GM21360 (cell line): ENCODE data around the gene RNF130.
"Not testable (repeated sequence)": the region's sequence is repeated elsewhere in the genome, so short reads cannot be mapped to it uniquely, and the experiment has no call there.

ENCODE experiments used
- ATAC-seq: cut with Tn5 transposase; IDR thresholded peaks from one replicate; pipeline ENCODE4 v1.9.1; 2021; ENCODE audit warnings: mild to moderate bottlenecking, moderate library complexity; ENCODE audit not compliant: unreplicated experiment

Gene RNF130

GRCh38 chr5:180026320-180026719 is 45.2 kb downstream of the RNF130 start:
- no peak for ATAC-seq

DNA sequence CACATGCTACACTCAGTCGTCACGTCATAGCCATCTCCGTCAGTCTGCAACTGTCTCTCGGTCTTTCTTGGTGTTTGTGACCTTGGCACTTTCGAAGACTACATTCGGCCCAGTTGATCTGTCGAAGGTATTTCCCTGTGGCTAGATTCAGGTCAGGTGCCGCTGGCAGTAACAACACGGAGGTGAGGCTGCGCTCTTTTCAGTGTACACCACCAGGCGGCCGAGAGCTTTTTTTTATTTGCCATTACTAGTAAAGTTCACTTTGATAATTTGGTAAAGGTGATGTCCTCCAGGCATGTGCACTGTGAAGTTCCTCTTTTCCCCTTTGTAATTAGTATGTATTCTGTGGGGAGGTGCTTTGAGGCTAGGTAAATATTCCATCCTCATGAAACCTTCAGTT is 49.7 kb downstream of the RNF130 start:
- no peak for ATAC-seq

DNA sequence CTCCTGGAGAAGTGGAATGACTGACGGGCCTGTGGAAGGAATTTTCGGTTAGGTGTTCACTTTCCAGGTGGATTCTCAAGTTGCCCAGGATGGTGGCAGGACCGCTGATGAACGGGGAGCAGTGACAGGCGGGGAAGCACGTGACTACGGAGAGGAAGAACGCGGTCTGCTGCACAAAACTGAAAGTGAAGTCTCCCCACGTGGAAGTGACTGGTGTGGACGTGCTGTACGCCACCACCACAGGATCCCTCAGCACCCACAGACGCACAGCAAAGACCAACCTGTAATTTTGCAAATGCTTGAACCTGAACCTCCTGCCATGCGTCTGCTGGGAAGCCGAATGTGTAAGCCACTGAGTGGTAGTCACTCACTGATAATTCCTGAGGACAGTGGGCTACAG is 51.4 kb downstream of the RNF130 start:
- ATAC-seq: no peak

- no peak for ATAC-seq
Measured at GRCh38 chr5:180018347-180019060, 53.1 kb downstream of the RNF130 start.

DNA sequence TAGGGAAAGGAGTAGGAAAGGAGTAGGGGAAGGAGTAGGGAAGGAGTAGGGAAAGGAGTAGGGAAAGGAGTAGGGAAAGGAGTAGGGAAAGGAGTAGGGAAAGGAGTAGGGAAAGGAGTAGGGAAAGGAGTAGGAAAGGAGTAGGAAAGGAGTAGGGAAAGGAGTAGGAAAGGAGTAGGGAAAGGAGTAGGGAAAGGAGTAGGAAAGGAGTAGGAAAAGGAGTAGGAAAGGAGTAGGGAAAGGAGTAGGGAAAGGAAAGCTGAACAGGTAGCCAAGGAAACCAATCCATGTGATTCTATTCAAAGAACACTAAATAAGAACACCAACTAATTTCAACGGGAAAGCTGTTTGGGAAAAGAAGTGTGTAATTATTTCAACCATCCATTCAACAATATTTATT is 56.0 kb downstream of the RNF130 start:
- not testable (repeated sequence) for ATAC-seq

- no peak for ATAC-seq
Measured at GRCh38 chr5:180013678-180014077, 57.9 kb downstream of the RNF130 start.

GRCh38 chr5:180012316-180012715 is 59.2 kb downstream of the RNF130 start:
- no peak for ATAC-seq

- ATAC-seq: no peak
Measured at GRCh38 chr5:180010636-180011035, 60.9 kb downstream of the RNF130 start.

- no peak for ATAC-seq
Measured at GRCh38 chr5:180009581-180009980, 62.0 kb downstream of the RNF130 start.

DNA sequence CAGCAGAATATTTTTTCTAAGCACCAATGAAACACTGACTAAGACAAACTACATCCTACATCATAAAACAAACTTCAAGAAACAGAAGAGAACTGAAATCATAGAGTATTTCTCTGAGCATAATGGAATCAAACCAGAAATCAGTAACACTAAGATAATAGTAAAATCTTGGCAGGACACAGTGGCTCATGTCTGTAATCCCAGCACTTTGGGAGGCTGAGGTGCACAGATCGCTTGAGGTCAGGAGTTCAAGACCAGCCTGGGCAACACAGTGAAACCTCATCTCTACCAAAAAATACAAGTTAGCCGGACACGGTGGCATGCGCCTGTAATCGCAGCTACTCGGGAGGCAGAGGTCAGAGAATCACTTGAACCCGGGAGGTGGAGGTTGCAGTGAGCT is 63.1 kb downstream of the RNF130 start:
- no peak for ATAC-seq

GRCh38 chr5:180007582-180007981 is 64.0 kb downstream of the RNF130 start:
- no peak for ATAC-seq

DNA sequence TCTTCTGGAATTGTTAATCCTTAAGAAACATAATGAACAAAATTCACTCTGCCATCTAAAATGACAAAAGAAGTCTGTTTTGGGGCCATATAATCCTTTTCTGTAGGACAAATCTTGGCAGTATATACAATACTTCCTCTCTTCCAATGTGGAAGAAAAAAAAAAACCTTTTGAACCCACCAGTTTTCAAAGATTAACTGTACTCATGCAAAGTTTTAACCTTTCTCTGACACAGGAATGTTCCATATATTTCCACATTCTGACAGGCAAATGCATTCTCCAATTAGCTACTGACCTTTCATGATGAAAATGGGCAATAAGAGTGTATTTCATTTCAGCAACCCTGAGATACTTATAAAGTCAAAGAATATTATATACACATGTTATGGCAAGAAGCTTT is 65.4 kb downstream of the RNF130 start:
- ATAC-seq: no peak

- no peak for ATAC-seq
Measured at GRCh38 chr5:180003127-180003526, 68.4 kb downstream of the RNF130 start.

DNA sequence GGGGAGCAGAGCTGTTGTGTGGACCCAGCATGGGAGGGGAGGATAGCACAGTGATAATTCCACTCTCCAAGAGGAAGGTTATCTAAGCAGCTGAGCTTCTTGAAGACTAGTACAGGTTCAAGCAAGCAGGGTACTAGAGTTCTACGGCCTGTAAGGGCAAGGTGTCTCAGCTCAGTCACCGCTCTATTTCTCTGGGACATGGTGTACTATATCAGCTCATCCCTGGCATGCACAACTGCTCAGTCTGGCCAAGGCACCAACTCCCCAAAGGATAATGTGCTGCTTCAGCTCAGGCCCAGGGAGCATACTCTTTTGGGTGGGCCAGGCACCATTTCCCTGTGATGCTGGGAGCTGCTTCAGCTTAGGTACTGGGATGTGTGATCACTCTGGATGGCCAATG is 69.8 kb downstream of the RNF130 start:
- no peak for ATAC-seq

DNA sequence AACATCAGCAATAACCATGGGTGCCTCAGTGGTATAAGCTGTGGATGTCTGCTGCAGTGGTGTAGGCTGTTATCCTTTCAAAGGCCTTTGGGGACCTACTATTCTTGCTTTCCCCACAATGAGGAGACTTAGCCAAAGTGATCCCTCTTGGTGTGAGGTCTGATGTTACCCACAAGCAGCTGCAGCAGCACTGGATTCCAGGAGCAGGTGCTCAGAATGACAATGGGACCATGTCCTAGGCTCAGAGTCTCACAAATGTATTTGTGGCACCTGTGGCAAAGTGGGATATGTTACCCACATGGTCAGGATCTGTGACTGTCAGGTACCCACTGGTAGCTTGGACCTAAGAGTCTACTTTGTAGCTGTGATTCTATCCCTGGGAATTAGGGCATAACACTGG is 70.4 kb downstream of the RNF130 start:
- no peak for ATAC-seq

DNA sequence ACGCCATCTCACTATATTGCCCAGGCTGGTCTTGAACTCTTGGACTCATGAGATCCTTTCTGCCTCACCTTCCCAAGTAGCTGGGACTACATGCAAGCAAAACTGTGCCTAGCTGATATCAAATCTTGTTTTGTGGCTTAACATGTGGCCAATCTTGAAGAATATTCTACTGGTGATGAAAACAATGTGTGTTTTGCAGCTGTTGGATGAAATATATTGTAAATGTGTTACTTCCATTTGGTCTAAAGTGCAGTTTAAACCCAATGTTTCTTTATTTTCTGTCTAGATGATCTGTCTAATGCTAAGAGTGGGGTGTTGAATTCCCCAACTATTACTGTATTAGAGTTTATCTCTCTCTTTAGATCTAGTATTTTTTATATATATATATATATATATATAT is 73.1 kb downstream of the RNF130 start:
- no peak for ATAC-seq

- ATAC-seq: no peak
Measured at GRCh38 chr5:179994583-179995323, 76.8 kb downstream of the RNF130 start.

GRCh38 chr5:179992855-179993254 is 78.7 kb downstream of the RNF130 start:
- not testable (repeated sequence) for ATAC-seq

DNA sequence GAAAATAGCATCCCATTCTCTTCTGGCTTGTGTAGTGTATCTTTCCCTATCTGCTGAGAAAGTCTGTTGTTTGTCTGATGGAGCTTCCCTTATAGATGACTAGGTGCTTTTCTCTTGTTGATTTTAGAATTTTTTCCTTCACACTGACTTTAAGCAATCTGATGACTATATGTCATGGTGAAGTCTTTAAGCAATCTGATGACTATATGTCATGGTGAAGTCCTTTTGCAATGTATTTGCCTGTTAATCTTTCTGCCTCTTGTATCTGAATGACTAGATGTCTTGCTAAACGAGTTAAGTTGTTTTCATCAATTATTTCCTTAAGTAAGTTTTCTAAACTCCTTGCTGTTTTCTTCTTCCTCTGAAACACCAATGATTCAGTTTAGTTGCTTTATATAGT is 80.5 kb downstream of the RNF130 start:
- no peak for ATAC-seq

DNA sequence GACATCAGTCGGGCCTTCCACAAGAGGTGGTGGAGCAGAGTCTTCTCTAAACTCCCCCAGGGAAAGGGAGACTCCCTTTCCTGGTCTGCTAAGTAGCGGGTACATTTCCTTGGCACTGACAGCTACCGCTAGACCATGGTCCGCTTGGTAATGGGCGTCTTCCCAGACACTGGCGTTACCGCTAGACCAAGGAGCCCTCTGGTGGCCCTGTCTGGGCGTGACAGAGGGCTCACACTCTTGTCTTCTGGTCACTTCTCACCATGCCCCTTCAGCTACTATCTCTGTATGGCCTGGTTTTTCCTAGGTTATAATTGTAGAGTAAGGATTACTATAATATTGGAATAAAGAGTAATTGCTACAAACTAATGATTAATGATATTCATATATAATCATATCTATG is 81.0 kb downstream of the RNF130 start:
- ATAC-seq: not testable (repeated sequence)

DNA sequence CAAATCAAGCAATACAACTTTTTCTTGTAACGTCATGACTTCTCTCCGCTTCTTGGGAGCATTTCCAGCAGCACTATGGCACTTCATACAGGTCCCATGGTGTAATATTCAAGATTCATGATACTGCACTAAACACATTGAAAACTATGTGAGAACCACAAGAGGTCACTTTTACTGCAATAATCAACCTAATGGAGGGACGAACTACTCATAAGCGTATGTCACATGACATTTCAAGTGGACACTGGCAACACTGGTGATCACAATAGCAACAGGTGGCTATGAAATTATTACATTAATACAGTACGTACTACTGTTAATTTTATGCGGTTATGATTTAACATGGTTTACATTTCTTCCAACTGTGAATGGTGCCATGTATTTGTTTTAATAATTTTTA is 85.2 kb downstream of the RNF130 start:
- no peak for ATAC-seq

DNA sequence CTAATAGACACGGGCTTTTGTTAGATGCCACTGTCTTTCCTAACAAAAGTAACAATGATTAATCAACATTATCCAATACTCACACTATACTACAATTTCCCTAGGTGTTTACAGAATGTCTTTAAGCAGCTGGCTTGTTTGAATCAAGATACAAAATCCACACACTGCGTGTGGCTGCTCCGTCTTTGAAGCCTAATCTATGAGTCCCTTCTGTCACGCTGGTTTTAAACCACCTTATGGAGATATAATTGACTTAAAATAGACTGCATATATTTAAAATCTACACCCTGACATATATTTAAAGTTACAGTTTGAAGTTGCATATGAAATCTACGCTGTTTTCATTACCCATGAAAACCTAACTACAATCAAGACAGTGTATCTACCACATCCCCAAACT is 89.9 kb downstream of the RNF130 start:
- no peak for ATAC-seq

DNA sequence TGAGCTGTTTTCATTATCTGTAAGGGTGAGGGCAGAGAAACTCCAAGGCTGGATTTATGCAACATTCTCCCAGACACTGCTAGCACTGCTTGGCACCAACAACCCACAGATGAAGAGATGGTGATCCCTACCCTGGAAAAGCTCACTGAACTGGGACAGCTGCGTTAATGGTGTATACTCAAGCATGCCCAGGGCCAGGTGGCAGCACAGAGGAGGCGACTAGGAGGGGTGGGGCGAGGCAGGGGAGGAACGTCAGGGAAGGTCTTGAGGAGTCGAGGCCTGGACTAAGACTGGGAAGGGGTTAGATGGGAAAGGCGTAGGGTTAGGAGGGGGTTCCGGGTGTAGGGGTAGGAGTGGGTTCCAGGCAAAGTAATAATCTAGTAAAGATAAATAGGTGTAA is 90.8 kb downstream of the RNF130 start:
- ATAC-seq: no peak
